Caki2 (cell line): ENCODE results near the gene TELO2. TPM values are rescaled to one million over a fixed set of nuclear protein-coding genes. Genes with fewer than 3 reads are reported as not detected.

ENCODE experiments used
- DNase-seq: peaks from one replicate; pipeline ENCODE4 v3.0.0-alpha.2; 2015; ENCODE audit warnings: low read depth
- in situ Hi-C: cut with HindIII; loops from 2 replicates; pipeline ENCODE4 v1.10.0; 2016; ENCODE audit warnings: low sequenced_read_pairs, low pct_unique_long_range_greater_than_20kb, mixed read lengths
- total RNA-seq: library from RNA; depleted of rRNA; stranded (reverse); fragments of >200 nt; shearing (Covaris generic); gene quantifications from 2 replicates; pipeline ENCODE4 v1.2.3, GENCODE V29; 2014; ENCODE audit warnings: low replicate concordance

Gene TELO2
- total RNA-seq, 1 experiment from 2014 or later = 77.2 TPM

DNA sequence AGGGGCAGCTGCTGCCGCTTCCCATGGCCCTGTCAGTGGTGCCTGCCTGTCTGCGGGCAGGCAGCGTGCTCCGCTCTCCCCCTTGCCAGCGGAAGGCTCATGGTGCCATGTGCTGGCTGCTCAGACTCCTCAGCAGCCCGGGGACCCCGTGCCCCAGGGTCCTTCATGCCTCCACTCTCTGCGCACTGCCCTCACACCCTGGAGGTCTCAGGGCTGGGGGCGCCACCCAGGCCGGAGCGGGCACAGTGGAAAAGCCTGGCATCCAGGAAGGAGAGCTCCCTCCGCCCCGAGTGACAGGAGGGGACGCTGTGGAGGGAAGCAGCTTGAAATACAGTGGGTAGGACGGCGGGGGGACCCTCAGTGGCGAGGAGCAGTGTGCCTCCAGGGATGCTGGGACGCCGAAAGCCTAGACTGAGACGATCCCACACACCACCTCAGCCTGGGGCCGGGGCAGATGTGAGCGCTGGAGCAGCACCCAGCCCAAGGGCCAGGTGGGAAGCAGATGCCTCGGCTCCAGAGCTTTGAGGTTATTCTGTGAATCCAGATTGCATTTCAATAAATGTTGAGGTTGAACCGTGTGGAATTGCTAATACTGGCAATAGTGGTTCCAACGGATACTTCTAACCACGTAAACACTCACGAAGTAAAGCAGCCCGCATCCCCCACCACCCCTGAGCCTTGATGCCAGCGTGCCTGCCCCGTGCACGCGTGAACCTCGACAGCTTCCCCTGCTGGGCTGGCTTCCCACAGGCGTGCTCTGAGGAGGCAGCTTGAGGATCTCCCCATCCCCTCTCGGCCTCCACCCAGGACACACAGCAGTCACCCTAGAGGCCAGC, 46.8 kb downstream of the TELO2 start:
- in situ Hi-C loops = no loop called here
- DNase-seq = no peak

DNA sequence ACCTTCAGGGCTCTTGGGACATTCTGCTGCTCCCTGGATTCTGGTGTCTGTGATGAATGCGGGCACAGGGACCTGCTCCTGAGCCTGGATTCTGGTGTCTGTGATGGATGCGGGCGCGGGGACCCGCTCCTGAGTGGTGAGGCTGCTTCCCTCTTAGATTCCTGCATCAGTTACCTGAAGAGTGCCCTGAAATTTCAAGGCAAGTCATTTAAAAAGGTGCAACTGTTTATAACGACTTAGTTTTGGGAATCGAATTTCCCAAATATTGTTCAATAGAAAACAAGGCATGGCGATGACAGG, 47.3 kb downstream of the TELO2 start:
- DNase-seq = no peak
- in situ Hi-C loops = no loop called here

DNA sequence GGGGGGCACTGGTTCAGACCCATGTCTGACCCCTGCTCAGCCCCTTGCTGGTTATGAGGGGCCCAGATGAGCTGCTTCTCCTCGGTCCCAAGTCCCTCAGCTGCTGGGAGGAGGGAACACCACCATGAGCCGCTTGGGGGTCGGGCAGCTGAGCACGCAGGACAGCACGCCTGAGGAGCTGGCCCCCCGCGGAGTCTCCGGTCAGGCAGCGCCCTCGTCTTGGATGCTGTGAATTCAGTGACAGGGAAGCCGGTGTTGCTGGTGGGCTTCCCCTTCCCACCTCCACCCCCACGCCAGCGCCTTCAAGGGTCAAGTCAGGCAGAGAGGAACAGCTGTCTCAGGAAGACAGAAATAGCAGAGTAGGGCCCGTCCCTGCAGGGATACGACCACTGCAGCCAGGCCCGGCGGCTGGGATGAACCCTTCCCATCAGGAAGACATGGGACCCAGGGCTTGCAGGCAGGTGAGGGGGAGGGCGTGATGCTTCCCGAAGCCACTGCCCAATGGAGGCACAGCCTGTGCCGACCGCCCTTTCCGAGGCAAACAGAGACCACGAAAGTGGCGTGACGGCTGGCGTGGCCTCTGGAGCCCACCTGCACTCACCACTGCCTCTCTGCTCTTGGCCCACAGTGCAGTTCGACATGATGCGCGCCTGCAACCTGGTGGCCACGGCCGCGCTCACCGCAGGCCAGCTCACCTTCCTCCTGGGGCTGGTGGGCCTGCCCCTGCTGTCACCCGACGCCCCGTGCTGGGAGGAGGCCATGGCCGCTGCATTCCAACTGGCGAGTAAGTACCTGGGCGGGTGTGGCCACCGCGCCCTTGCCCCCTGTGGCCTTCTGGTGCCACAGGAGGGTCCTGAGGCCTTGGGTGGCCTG, 48.4 kb downstream of the TELO2 start:
- DNase-seq = no peak
- in situ Hi-C loops = no loop called here

DNA sequence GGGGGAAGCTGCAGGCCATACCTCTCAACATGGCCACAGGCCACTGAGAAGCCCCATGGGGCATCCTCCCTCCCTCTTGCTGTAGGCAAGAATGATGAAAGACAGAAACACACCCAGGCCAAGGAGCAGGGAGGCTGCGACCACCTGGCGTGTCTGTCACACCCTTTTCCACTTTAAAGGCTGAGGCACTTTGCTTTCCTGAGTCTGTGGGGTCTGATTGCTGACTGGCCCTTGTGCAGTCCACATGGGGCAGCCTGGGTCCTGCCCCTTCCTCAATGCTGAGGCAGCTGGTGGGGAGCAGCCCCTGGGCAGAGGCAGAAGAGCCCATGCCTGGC, 49.0 kb downstream of the TELO2 start:
- no peak for DNase-seq
- in situ Hi-C loops = no loop called here

DNA sequence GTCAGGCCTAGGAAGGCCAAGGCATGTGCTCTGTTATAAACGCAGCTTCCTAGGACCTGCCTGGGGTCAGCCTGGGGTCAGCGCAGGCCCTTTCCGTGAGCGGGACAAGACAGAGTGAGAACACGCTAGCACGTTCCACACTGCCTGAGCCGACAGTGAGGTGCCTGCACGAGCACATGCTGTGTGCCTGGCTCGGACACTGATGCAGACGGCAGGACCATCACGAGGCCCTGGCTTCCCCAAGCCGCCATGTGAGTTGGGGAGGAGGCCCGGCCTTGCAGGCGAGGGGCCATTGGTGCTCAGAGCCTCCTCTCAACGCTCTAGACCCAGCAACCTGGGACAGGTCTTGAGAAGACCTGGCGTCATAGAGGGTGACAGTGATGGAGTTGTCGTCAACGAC, 49.4 kb downstream of the TELO2 start:
- in situ Hi-C loops = no loop called here
- DNase-seq = no peak

DNA sequence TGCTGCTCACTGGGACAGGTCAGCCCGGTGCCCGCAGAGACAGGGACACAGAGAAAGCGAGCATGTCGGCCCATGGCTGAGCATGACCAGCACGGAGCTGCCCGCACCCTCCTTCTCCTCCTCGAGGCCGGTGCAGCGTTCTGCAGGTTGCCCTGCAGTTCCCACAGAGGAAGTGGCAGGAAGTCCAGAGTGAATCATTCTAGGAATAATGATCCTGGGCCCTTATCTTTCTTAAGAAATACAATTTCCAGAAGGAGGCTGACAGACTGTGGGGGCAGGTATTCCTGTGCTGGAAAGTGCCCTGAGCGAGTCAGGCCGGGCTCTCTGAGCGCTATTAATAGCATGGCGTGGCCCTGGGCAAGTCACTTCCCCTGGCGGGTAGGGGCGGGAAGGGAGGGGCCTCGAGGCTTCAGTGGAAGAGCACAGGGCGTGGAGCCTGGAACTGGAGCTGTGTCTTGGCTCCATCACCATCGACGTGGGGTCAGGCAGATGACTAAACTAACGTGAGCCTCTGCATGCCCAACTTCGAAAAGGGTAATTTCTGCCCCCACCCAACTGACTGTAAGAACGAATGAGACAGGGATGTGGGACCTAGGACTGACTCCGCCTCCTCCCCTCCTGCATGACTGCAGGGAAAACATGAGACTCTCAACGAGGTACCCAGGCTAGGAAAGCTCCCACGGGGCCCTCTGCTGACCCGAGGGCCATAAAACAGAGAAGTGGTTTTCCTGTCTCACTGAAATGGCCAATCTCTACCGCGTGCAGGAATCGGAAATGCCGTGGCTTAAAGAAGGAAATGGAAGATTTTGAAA, 50.1 kb downstream of the TELO2 start:
- in situ Hi-C loops = no loop called here
- peak; percentile 64 for DNase-seq

DNA sequence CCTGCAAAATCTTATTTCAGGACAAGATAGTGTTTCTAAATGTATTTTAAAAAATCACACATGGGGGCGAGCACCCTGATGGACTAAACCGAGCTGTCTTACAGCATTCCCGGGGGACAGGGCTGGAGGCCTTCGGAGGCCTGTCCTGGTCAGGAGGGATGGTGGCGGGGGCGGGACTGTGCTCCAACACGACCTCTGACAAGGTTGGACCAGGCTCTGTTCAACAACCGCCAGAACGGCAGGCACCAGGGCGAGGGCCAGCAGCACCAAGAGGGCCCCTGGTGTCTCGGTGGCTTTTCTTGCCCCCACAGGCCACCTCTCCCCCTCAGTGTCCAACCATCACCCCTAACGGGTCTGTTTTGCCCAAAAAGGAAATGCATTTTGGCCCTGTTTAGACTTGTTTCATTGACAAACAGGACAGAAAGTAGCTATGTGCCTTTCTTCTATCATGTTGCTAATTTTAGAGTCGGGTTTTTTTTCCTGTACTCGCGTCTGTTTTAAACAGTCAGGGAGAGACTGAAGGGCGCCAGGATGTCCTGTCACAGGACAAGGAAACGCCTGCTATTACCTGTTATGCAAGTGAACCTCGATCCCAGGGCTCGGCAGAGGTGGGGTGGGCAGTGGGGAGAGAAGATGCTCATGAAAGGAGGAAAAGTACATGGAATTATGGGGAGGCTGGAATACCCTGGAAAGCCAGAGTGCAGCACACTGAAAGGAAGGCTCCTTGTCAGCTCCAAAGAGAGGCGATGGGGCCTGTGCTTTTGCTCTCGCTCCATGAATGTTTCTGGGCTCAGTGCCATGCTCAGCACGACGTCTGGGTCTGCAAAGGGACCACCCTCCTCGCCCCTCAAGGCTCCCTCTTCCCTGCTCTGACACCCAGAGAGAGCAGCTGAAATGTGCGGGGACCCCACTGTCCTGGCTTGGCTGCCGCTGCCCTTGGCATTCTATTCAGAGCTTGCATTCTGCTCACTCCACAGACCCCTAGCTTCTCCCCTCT, 52.2 kb downstream of the TELO2 start:
- in situ Hi-C loops = no loop called here
- DNase-seq = no peak

DNA sequence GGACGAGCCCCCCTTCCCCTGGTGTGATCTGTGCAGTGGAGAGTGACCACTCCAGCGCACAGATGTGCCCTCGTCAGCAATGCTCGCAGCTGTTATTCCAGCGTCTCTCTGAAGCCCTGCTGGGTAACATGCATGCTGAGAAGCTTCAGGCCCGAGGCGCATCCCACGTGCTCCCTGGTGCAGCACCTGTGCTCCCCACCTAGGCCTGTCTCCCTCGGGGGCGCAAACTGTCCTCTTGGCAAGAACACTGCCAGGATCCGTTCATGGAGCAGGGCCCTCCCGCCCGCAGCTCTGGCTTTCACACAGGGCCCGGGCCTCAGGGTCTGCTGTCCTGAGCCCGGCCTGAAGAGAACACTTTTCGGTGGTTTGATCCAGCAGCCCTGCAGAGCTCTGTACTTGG, 53.3 kb downstream of the TELO2 start:
- DNase-seq = no peak
- in situ Hi-C loops = no loop called here

DNA sequence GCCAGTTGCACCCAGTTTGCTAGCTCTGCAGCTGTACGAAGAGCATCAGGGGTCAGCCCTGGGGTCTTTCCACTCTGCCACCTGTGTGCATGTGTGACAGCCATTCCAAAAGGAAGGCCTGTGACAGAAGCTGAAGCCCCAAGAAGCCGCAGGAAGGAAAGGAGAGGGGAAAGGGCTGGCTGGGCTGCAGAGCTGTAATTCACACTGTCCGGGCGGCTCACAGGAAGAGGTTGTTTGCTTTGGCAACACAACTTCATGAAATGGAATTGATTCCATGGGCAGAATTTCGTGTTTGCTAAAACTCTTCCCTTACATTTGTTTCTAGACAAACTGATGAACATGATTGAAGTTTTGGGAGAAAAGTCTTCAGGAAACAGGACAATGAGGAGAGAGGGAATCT, 55.1 kb downstream of the TELO2 start:
- DNase-seq = no peak

DNA sequence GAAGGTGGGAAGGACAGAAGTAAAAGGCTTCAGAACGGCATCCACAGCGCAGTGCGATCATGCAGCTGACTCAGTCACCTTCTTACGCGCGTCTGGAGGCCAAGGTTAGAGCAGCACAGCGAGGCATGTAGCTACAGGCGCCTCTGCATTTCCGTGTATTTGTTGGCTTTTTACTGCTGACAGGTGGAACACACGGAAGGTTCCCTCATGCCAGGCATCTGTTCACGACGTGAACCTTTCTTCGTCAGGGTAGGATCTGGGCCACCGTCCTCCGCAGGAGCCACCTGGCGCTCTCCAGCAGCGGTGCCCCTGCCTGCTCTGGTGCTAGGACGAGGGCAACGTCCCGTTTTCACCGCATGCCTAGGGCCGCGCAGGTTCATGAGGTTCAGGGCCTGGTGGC, 55.6 kb downstream of the TELO2 start:
- no peak for DNase-seq
- in situ Hi-C loops = no loop called here

More for the DNA sequence above, 55.1 kb downstream of the TELO2 start:
- in situ Hi-C loops = no loop called here

DNA sequence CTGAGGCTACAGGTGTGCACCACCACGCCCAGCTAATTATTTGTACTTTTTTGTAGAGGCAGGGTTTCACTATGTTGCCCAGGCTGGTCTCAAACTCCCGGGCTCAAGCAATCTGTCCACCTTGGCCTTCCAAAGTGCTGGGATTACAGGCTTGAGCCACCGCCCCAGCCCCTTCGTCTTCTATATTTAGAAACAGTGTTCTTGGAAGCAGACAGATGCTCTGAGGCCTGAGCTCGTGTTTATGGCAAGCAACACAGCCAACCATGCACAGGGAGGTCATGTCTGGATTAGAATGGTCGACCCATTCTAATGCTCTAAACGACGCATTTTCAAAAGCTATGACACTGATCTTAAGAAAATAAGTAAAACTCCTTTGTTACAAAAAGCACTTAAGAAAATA, 56.9 kb downstream of the TELO2 start:
- in situ Hi-C loops = no loop called here
- DNase-seq = no peak

DNA sequence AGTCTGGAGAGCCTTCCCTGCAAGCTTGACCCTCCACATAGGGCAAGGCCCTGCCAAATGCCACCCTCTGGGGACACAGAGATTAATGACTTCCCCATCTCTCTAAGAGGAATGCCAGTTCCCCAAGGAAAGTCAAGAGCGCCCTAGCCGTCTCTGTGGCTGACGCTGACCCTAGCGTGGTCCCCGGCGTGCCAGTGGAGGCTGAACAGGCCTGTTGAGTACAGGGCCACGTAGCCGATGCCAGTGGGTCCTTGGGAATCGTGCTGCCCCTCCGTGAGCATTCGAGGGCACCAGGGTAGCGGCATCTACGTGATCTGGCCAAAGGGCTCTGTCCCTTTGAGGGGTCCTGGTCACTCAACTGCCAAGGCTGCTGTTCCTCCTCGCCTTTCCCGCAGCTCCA, 57.5 kb downstream of the TELO2 start:
- in situ Hi-C loops = no loop called here
- no peak for DNase-seq

DNA sequence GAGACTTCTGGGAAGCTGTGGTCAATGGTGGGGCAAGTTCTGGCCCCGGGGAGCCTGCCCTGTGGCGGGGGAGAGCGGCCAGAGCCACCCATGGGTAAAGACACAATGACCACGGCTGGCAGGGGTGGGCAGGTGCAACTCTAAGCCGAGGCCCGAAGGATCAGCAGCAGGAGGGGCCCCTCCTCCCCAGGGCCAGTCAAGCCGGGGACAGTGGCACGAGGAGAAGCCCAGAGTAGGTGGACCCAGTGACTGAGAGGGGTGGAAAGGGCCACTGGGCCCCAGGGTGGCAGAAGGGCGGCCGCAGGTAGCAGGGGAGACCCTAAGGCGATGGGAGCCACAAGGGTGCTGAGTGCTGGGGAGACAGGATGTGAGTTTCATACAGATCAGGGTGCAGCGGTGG, 58.0 kb downstream of the TELO2 start:
- in situ Hi-C loops = no loop called here
- no peak for DNase-seq

DNA sequence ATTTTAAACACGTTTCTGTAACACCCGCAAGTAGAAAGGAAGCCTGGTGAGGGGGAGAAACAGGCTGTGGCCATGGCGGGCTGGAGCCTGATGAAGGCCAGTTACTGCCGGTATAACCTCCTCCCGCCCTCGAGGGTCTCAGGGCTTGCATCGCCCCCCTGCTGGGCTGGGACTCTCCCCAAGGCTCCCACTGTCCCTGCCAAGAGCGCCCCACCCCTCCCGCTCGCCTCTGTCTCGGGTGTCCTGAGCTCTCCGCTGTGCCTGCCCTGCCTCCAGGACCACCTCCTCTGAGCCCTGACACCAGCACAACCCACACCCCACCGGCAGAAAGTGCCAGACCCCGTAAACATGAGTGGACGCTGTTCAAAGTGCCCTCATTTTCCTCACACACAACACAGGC, 59.0 kb downstream of the TELO2 start:
- in situ Hi-C loops = no loop called here
- no peak for DNase-seq

DNA sequence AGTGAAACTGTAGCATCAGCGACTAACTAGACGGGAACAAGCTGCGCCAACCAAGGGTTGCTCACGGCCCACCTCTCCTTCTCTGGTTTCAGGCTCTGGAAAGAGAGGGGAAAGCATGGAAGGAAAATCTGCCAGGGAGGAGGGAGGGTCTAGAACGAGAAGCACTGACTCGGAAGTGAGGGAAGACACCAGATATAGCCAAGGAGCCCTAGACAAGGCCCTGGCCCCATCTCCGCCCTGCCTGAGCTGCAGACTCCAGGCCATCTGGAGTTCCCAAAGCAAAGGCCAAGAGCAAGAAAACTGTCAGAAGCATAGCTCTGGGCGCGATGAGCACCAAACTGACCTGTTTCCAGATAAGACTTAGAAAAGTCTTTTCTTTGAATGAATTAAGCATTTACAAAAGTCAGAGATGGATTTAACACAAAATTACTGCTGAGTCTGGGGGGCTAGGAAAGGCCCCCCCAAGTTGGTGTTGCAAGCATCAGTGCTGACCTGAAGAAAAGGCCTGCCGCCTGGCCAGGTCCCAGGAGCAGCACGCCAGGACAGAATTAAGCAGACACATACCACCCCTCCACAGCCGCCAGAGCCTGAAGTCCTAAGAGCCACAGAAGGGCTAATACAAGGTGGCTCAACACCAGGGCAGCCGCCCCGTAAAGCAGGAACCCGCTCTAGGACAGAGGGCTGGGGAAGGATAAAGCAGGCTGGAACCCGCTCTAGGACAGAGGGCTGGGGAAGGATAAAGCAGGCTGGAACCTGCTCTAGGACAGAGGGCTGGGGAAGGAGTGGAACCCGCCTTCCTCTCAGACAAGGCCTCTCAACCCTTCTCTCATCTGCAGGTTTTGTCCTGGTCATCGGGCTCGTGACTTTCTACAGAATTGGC, 61.0 kb downstream of the TELO2 start:
- no peak for DNase-seq
- in situ Hi-C loops = no loop called here

DNA sequence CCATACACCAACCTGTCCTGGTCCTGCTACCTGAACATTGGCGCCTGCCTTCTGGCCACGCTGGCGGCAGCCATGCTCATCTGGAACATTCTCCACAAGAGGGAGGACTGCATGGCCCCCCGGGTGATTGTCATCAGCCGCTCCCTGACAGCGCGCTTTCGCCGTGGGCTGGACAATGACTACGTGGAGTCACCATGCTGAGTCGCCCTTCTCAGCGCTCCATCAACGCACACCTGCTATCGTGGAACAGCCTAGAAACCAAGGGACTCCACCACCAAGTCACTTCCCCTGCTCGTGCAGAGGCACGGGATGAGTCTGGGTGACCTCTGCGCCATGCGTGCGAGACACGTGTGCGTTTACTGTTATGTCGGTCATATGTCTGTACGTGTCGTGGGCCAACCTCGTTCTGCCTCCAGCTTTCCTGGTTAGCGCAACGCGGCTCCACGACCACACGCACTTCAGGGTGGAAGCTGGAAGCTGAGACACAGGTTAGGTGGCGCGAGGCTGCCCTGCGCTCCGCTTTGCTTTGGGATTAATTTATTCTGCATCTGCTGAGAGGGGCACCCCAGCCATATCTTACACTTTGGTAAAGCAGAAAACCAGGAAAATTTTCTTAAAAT, 61.8 kb downstream of the TELO2 start:
- in situ Hi-C loops = no loop called here

DNA sequence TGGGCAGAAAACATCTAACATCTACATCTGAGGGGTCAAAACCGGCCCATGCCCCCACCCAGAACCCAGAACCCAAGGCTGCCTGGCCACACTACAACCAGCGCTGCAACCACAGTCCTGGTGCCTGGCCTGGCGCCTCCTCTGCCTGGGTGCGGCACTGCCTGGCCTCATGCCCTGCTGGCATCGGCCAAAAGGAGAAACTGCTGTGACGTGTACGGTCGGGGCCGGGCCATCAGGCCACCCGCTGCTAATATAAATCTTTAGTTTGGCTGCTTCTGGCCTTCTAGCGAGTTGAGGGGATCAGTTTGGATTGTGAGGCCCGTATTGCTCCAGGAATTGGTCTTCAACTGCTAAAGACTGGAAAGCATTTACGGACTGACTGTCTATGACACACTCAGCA, 63.1 kb downstream of the TELO2 start:
- in situ Hi-C loops = no loop called here
- DNase-seq = no peak

More for the DNA sequence above, 61.8 kb downstream of the TELO2 start:
- no peak for DNase-seq
